Smooth muscle cell (in vitro differentiated cells): ENCODE measurements around the gene AAK1. TPM values are rescaled to one million over a fixed set of nuclear protein-coding genes. Genes with fewer than 3 reads are reported as not detected.

ENCODE experiments used
- DNase-seq: peaks from one replicate; lab custom pipeline; 2025; ENCODE audit not compliant: unreplicated experiment; lab: John Stamatoyannopoulos, UW
- H2AFZ ChIP-seq: fragments of 200-600 bp; sonication (generic); 2 replicates; pipeline ENCODE4 v1.6.0; 2016; ENCODE audit warnings: antibody characterized with exemption, low read depth, mild to moderate bottlenecking
- H3F3A ChIP-seq: fragments of 200-600 bp; sonication (generic); 2 replicates; pipeline ENCODE4 v1.6.0; 2017; ENCODE audit warnings: antibody characterized with exemption, low read depth
- H3K27ac ChIP-seq: fragments of 200-600 bp; sonication (generic); 2 replicates; pipeline ENCODE4 v1.5.1; 2016; ENCODE audit warnings: low read depth, mild to moderate bottlenecking
- H3K27me3 ChIP-seq: fragments of 200-600 bp; sonication (generic); 2 replicates; pipeline ENCODE4 v1.6.1; 2016; ENCODE audit warnings: low read depth, mild to moderate bottlenecking
- H3K36me3 ChIP-seq: fragments of 200-600 bp; sonication (generic); 2 replicates; pipeline ENCODE4 v1.5.1; 2016; ENCODE audit warnings: low read depth
- H3K4me1 ChIP-seq: fragments of 200-600 bp; sonication (generic); 2 replicates; pipeline ENCODE4 v1.5.1; 2016; ENCODE audit warnings: low read depth
- H3K4me2 ChIP-seq: fragments of 200-600 bp; sonication (generic); 2 replicates; pipeline ENCODE4 v1.6.0; 2016; ENCODE audit warnings: mild to moderate bottlenecking
- H3K4me3 ChIP-seq: fragments of 200-600 bp; sonication (generic); 2 replicates; pipeline ENCODE4 v1.5.1; 2016; ENCODE audit warnings: mild to moderate bottlenecking
- H3K79me2 ChIP-seq: fragments of 200-600 bp; sonication (generic); 2 replicates; pipeline ENCODE4 v1.6.0; 2016; ENCODE audit warnings: low read depth, mild to moderate bottlenecking
- H3K9ac ChIP-seq: fragments of 200-600 bp; sonication (generic); 2 replicates; pipeline ENCODE4 v1.6.0; 2016; ENCODE audit warnings: low read depth
- H3K9me3 ChIP-seq: fragments of 200-600 bp; sonication (generic); replicated peaks from 2 replicates; pipeline ENCODE4 v1.5.1; 2016; ENCODE audit warnings: low read depth
- H4K20me1 ChIP-seq: fragments of 200-600 bp; sonication (generic); 2 replicates; pipeline ENCODE4 v1.6.0; 2016; ENCODE audit warnings: low read depth
- CTCF ChIP-seq: fragments of 200-600 bp; sonication (generic); IDR thresholded peaks from 2 replicates; pipeline ENCODE4 v1.5.1; 2017; ENCODE audit warnings: borderline replicate concordance, mild to moderate bottlenecking, antibody characterized with exemption; ENCODE audit not compliant: insufficient read depth, poor library complexity, severe bottlenecking
- WGBS: methylation state at CpG from one replicate; pipeline ENCODE4 v1.1.7; 2016; ENCODE audit warnings: low lambda C conversion rate; 5-methylcytosine and 5-hydroxymethylcytosine counted together
- polyA plus RNA-seq: library from polyadenylated mRNA; unstranded; fragments of >200 nt; fragmentation: Nextera tagmentation; extraction: Ambion mirVana; gene quantifications from 2 replicates; pipeline ENCODE4 v1.2.1, GENCODE V29; 2016
- total RNA-seq: library from RNA; depleted of rRNA; stranded (reverse); fragments of >200 nt; gene quantifications from 2 replicates; pipeline ENCODE4 v1.2.3, GENCODE V29; 2014

The AAK1 gene
- total and polyA plus RNA-seq, 2 experiments from 2014 or later, result 26.9 to 47.7 TPM

GRCh38 chr2:69471793-69472192 lies 171.7 kb downstream of the AAK1 start:
- WGBS, result 85% methylated on average over 2 of the region's 2 CpGs
- peaks cover 4% of the 10 kb centered on the region for H3F3A ChIP-seq
- no peak for DNase-seq
- H3K36me3 ChIP-seq, result peaks cover 12% of the 10 kb centered on the region
- no peak overlapping the region for H2AFZ ChIP-seq
- no peak for TF ChIP-seq CTCF
- H3K27ac ChIP-seq, result no peak overlapping the region
- no peaks in the 10 kb centered on the region for H3K79me2 ChIP-seq
- H3K4me1 ChIP-seq, result no peaks in the 10 kb centered on the region
- H4K20me1 ChIP-seq, result no peaks in the 10 kb centered on the region
- no peak overlapping the region for H3K9ac ChIP-seq
- H3K4me2 ChIP-seq, result no peak overlapping the region
- no peak overlapping the region for H3K4me3 ChIP-seq
- H3K9me3 ChIP-seq, result no peaks in the 10 kb centered on the region
- no peaks in the 10 kb centered on the region for H3K27me3 ChIP-seq

- no peaks in the 10 kb centered on the region for H3K27me3 ChIP-seq
- H3F3A ChIP-seq, result peaks cover 4% of the 10 kb centered on the region
- no peaks in the 10 kb centered on the region for H4K20me1 ChIP-seq
- no peaks in the 10 kb centered on the region for H3K9me3 ChIP-seq
- no peak overlapping the region for H3K4me2 ChIP-seq
- no peak overlapping the region for H3K27ac ChIP-seq
- 69% methylated on average over 5 of the region's 5 CpGs for WGBS
- no peak overlapping the region for H3K4me3 ChIP-seq
- H3K9ac ChIP-seq, result no peak overlapping the region
- TF ChIP-seq CTCF, result no peak
- peaks cover 8% of the 10 kb centered on the region for H3K36me3 ChIP-seq
- no peaks in the 10 kb centered on the region for H3K79me2 ChIP-seq
- no peak for DNase-seq
- no peak overlapping the region for H2AFZ ChIP-seq
- H3K4me1 ChIP-seq, result no peaks in the 10 kb centered on the region
Observed at GRCh38 chr2:69470911-69471310, 172.6 kb downstream of the AAK1 start.

- H3F3A ChIP-seq, result peaks cover 4% of the 10 kb centered on the region
- TF ChIP-seq CTCF, result no peak
- no peak for DNase-seq
- H3K27me3 ChIP-seq, result no peaks in the 10 kb centered on the region
- no peaks in the 10 kb centered on the region for H3K4me1 ChIP-seq
- H4K20me1 ChIP-seq, result no peaks in the 10 kb centered on the region
- 94% methylated on average over 1 of the region's 1 CpG for WGBS
- H3K9ac ChIP-seq, result no peak overlapping the region
- H3K36me3 ChIP-seq, result peaks cover 6% of the 10 kb centered on the region
- no peak overlapping the region for H3K4me2 ChIP-seq
- no peak overlapping the region for H3K4me3 ChIP-seq
- no peak overlapping the region for H3K27ac ChIP-seq
- no peaks in the 10 kb centered on the region for H3K9me3 ChIP-seq
- no peaks in the 10 kb centered on the region for H3K79me2 ChIP-seq
- H2AFZ ChIP-seq, result no peak overlapping the region
Observed at GRCh38 chr2:69469784-69470183, 173.8 kb downstream of the AAK1 start.

GRCh38 chr2:69469375-69469774 lies 174.2 kb downstream of the AAK1 start:
- no peak overlapping the region for H3K27ac ChIP-seq
- no peak overlapping the region for H2AFZ ChIP-seq
- H3K27me3 ChIP-seq, result no peaks in the 10 kb centered on the region
- WGBS, result 89% methylated on average over 3 of the region's 3 CpGs
- no peak overlapping the region for H3K4me2 ChIP-seq
- H3K9me3 ChIP-seq, result no peaks in the 10 kb centered on the region
- no peaks in the 10 kb centered on the region for H3K79me2 ChIP-seq
- peaks cover 4% of the 10 kb centered on the region for H3F3A ChIP-seq
- no peak overlapping the region for H3K9ac ChIP-seq
- H4K20me1 ChIP-seq, result no peaks in the 10 kb centered on the region
- H3K36me3 ChIP-seq, result peaks cover 6% of the 10 kb centered on the region
- no peaks in the 10 kb centered on the region for H3K4me1 ChIP-seq
- no peak for TF ChIP-seq CTCF
- no peak for DNase-seq
- H3K4me3 ChIP-seq, result no peak overlapping the region
